Measurements from ENCODE around the gene CBLB.

Gene CBLB

DNA sequence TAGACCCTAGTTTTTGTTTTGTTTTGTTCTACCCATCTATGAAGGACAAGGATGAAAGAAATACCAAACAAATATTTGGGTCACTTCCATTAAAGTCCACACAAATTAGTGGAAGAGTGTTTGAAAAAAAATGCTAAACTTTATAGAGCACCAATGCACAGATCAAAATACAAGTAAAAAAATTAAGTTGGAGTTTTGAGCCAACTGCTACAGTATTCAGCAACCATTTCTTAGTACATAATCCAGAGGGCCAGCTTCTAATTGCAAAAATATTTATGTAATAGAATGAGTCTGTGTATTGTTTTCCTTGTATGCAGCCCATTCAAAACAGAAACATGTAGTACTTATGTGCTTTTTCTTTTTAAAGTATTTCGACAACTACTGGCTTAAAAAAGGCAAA lies 121.1 kb downstream of the CBLB start:
- no peak for DNase-seq (ENCODE audit: low read depth)
- no peak overlapping the region for H3K4me3 ChIP-seq (ENCODE audit: low read depth, low read length)
- TF ChIP-seq, protein P1, sequence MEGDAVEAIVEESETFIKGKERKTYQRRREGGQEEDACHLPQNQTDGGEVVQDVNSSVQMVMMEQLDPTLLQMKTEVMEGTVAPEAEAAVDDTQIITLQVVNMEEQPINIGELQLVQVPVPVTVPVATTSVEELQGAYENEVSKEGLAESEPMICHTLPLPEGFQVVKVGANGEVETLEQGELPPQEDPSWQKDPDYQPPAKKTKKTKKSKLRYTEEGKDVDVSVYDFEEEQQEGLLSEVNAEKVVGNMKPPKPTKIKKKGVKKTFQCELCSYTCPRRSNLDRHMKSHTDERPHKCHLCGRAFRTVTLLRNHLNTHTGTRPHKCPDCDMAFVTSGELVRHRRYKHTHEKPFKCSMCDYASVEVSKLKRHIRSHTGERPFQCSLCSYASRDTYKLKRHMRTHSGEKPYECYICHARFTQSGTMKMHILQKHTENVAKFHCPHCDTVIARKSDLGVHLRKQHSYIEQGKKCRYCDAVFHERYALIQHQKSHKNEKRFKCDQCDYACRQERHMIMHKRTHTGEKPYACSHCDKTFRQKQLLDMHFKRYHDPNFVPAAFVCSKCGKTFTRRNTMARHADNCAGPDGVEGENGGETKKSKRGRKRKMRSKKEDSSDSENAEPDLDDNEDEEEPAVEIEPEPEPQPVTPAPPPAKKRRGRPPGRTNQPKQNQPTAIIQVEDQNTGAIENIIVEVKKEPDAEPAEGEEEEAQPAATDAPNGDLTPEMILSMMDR (IDR thresholded peaks at IDR 0.05; ENCODE audit: insufficient read depth, low read depth, low read length, missing control alignments), result no peak

DNA sequence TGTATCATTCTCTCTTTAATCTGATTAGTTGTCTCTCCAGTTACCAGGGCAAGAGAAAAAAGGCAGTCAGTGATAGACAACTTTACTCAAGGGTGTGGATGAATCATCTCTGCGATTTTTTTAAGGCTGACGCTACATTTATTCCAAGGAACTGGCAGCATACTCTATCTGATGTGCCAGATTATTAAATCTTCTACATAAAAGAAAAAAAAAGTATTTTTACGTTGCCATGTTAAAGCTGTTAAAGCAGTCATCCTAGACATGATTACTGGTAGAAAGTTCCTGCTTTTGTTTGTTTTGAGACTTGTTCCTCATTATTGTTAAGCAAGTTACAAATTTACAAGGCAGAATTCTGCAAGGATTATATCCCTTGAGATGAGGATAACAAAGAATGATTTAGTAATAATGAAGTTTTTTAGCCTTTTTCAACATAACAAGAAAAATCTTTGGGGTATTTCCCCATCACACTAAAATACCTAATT lies 121.7 kb downstream of the CBLB start:
- no peak for DNase-seq (ENCODE audit: low read depth)
- no peak overlapping the region for H3K4me3 ChIP-seq (ENCODE audit: low read depth, low read length)
- TF ChIP-seq, protein P1 (IDR thresholded peaks at IDR 0.05; ENCODE audit: insufficient read depth, low read depth, low read length, missing control alignments), result no peak

DNA sequence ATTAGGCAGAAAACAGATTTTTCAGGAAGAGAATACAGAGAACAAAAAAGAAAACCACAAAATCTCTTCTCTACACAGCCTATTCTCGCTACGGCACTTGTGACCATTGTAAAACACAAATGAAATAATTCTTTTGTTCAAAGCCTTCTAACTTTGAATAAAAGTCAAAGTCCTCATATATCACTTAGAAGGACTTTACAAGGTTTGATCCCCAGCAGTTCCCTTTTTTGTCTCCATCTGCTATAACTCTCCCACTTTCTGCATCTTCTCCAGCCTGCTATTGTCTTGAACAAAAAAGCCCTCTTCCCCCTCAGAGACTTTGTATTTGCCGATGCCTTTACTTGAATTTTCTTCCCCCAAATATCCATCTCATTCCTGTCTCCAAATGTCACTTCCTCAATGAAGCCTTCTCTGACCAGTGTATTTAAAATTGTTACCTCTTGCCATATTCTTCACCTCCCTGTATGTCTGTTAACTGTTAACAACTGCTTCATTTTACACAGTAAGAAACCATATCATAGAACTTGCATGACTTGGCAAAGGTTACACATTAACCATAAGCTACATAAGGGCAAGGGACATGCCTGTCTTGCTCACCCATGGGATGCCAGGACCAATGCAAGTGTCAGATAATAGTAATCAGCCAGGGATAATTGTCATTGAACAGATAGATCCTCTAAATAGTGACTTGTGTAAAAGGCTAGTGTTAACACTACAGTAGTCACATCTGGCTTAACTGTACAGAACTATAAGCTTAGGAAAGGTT lies 122.4 kb downstream of the CBLB start:
- TF ChIP-seq, protein P1 (IDR thresholded peaks at IDR 0.05; ENCODE audit: insufficient read depth, low read depth, low read length, missing control alignments), result no peak
- DNase-seq (ENCODE audit: low read depth), result no peak
- H3K4me3 ChIP-seq (ENCODE audit: low read depth, low read length), result no peak overlapping the region

DNA sequence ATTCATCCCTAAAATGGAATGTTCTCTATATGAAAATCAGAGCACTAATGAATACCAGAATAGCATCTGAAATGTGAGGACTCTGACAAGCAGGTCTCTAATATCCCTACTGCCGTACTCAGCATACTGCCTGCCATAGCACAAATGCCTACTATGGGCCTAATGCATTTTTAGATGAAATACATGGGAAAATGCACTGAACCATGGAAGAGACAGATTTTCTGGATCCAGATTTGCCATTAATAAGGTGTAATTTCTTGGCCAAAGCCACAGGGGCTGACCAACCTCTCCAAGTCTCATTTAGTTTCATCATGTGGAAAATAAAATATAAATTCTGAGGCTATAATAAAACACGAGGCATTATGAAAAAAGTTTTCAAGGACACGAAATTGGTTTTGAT lies 123.8 kb downstream of the CBLB start:
- H3K4me3 ChIP-seq (ENCODE audit: low read depth, low read length), result no peak overlapping the region
- TF ChIP-seq, protein P1 (IDR thresholded peaks at IDR 0.05; ENCODE audit: insufficient read depth, low read depth, low read length, missing control alignments), result no peak
- DNase-seq (ENCODE audit: low read depth), result no peak

DNA sequence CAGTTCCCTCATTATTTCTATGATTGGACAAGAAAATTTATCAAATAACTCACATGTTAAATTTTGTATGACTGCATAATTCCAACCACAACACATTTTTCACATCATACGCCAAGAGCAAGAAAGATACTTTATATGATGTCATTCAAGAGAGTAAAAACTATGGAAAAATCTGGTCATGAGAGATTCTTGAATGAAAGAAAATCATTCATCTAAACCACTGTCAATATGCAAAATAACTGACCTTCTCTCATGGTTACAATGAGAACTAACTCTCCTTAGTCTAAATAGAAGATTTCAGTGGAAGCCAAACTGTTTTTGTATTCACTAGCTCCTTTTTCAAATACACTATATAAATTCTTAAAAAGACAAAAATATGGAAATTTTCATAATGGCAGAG lies 124.6 kb downstream of the CBLB start:
- no peak for DNase-seq (ENCODE audit: low read depth)

DNA sequence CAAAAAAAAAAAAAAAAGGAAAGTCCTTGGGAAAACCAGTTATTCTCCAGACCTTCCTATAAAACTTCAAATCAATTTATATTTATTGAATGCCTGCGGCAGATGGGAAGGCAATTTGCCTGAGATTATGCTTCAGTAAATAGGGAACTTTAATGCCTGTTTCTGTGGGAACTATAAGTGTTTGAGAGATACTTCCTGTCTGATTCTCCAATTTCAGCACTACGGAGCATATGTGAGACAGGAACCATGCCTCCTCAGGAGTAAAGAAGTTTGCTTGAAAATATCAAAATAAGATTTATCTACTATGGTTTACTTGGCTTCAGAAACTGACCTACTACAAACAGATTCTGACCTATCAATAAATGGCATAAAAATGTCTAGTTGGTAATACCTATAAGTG lies 135.5 kb downstream of the CBLB start:
- TF ChIP-seq, protein P1 (IDR thresholded peaks at IDR 0.05; ENCODE audit: insufficient read depth, low read depth, low read length, missing control alignments), result no peak
- no peak overlapping the region for H3K4me3 ChIP-seq (ENCODE audit: low read depth, low read length)
- no peak for DNase-seq (ENCODE audit: low read depth)

More for the DNA sequence above, 124.6 kb downstream of the CBLB start:
- no peak overlapping the region for H3K4me3 ChIP-seq (ENCODE audit: low read depth, low read length)
- TF ChIP-seq, protein P1 (IDR thresholded peaks at IDR 0.05; ENCODE audit: insufficient read depth, low read depth, low read length, missing control alignments), result no peak

DNA sequence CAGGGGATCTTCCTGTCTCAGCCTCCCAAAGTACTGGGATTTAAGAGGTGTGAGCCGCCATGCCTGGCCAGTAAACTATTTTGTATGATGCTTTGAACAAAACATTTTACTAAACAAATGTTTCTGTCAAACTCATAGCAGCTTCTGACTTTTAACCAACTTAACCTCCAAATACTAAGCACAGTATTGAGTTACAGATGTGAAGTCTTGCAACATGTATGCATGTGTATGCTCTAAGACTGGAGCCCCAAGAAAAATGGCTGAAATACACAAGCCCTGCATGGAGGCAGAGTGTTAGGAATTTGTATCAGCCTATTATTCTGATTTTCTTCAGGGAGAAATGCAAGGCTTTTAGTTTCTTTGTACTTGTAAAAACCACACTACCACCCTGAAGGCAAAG lies 137.1 kb downstream of the CBLB start:
- TF ChIP-seq, protein P1 (IDR thresholded peaks at IDR 0.05; ENCODE audit: insufficient read depth, low read depth, low read length, missing control alignments), result no peak
- DNase-seq (ENCODE audit: low read depth), result no peak
- no peak overlapping the region for H3K4me3 ChIP-seq (ENCODE audit: low read depth, low read length)
